K562 (cell line): Measurements from ENCODE around the gene ARHGAP12. TPM values are rescaled to one million over a fixed set of nuclear protein-coding genes. Genes with fewer than 3 reads are reported as not detected.

ENCODE experiments used
- BCL6 ChIP-seq: fragments of 250-450 bp; sonication (Bioruptor Pico); IDR thresholded peaks from 2 replicates; pipeline ENCODE4 v1.4.0; 2020
- CUX1 ChIP-seq: fragments of 200-800 bp; sonication (Bioruptor generic); IDR thresholded peaks from 2 replicates; pipeline ENCODE4 v1.6.1; 2016; ENCODE audit warnings: missing genetic modification characterization, missing compliant biosample characterization
- FOS ChIP-seq: IDR thresholded peaks from 3 replicates; pipeline ENCODE4 v1.6.1; 2011; ENCODE audit not compliant: insufficient read length; ENCODE audit errors: extremely low read depth
- MAFK ChIP-seq: IDR thresholded peaks from 2 replicates; pipeline ENCODE4 v1.6.1; 2011; ENCODE audit warnings: low read length, improper control_type of control experiment
- PHTF2 ChIP-seq: fragments of 250-450 bp; sonication (Bioruptor Pico); IDR thresholded peaks from 2 replicates; pipeline ENCODE4 v1.5.0; 2021; ENCODE audit warnings: mild to moderate bottlenecking
- POLR3A ChIP-seq: IDR thresholded peaks from 2 replicates; pipeline ENCODE4 v1.6.1; 2011; ENCODE audit warnings: borderline replicate concordance, mild to moderate bottlenecking, moderate library complexity; ENCODE audit not compliant: insufficient read length, insufficient read depth; ENCODE audit errors: extremely low read depth
- POU5F1 ChIP-seq: fragments of 150-350 bp; IDR thresholded peaks from 2 replicates; pipeline ENCODE4 v1.6.1; 2014; ENCODE audit warnings: borderline replicate concordance, low read length, low read depth, mild to moderate bottlenecking; ENCODE audit not compliant: partially characterized antibody
- SAP30 ChIP-seq: fragments of 200-600 bp; sonication (generic); IDR thresholded peaks from 2 replicates; pipeline ENCODE4 v1.6.1; 2012; ENCODE audit warnings: borderline replicate concordance, low read depth, mild to moderate bottlenecking, moderate library complexity, low read length, control low read depth, inconsistent platforms; ENCODE audit not compliant: insufficient read depth, poor library complexity, severe bottlenecking
- XRCC3 ChIP-seq: fragments of 450-650 bp; IDR thresholded peaks from 2 replicates; pipeline ENCODE4 v1.6.1; 2017; ENCODE audit warnings: mild to moderate bottlenecking, moderate library complexity
- ZNF644 ChIP-seq: fragments of 200-800 bp; sonication (Bioruptor generic); IDR thresholded peaks from 2 replicates; pipeline ENCODE4 v1.6.1; 2016; ENCODE audit warnings: low read depth, missing genetic modification characterization, missing compliant biosample characterization
- polyA plus RNA-seq, 8 experiments: library from polyadenylated mRNA; depleted of rRNA in 4 of 8; stranded (reverse) in 5 of 8; unstranded in 3 of 8; fragments of >200 nt; fragmentation: Nextera tagmentation in 2 of 8; fragmentation: Illumina TruSeq in 1 of 8; extraction: Ambion mirVana in 2 of 8; extraction: Trizol in 1 of 8; gene quantifications; 2 replicates each; pipeline versions ENCODE4 v1.2.1 to v1.2.3, GENCODE V29; 2011 to 2014; ENCODE audit warnings: inconsistent platforms in 1 of 8, missing spikeins in 1 of 8
- total RNA-seq, 7 experiments: library from RNA; depleted of rRNA in 6 of 7; stranded (reverse); fragments of >200 nt in 6 of 7; fragmentation: Illumina TruSeq in 2 of 7; extraction: Trizol in 2 of 7; gene quantifications; 2 replicates each; pipeline versions ENCODE4 v1.2.1 to v1.2.3, GENCODE V29; 2011 to 2021; ENCODE audit warnings: low replicate concordance in 1 of 7
- TF ChIP-seq, protein P1 (sequence below), 2 experiments: IDR thresholded peaks; 2 replicates each; pipeline ENCODE4 v1.6.1; 2012; ENCODE audit warnings: improper control_type of control experiment in 2 of 2, low read depth in 2 of 2, low read length in 2 of 2, borderline replicate concordance in 1 of 2

ARHGAP12 gene
- total and polyA plus RNA-seq, 9 of the 15 experiments (the other 6 are each of a cell fraction or from before 2014, with no cell fraction given): 4.4 to 18.7 (median 10.1) TPM

GRCh38 chr10:31972519-31973041, 43.9 kb upstream of the ARHGAP12 start (continued):
- no peak for TF ChIP-seq SAP30
- TF ChIP-seq CUX1 (CRISPR knock-in tag): peak; percentile 88
- TF ChIP-seq PHTF2 (CRISPR knock-in tag): no peak
- TF ChIP-seq MAFK: peak; percentile 44; the same call in 1 of the 2 replicates
- TF ChIP-seq, protein P1, sequence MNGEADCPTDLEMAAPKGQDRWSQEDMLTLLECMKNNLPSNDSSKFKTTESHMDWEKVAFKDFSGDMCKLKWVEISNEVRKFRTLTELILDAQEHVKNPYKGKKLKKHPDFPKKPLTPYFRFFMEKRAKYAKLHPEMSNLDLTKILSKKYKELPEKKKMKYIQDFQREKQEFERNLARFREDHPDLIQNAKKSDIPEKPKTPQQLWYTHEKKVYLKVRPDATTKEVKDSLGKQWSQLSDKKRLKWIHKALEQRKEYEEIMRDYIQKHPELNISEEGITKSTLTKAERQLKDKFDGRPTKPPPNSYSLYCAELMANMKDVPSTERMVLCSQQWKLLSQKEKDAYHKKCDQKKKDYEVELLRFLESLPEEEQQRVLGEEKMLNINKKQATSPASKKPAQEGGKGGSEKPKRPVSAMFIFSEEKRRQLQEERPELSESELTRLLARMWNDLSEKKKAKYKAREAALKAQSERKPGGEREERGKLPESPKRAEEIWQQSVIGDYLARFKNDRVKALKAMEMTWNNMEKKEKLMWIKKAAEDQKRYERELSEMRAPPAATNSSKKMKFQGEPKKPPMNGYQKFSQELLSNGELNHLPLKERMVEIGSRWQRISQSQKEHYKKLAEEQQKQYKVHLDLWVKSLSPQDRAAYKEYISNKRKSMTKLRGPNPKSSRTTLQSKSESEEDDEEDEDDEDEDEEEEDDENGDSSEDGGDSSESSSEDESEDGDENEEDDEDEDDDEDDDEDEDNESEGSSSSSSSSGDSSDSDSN (IDR thresholded peaks at IDR 0.05; ENCODE audit: borderline replicate concordance in 1 of 2, low read depth in 2 of 2, low read length in 2 of 2): peak; percentile 93 to 95; a peak in 3 of 4 replicates
- TF ChIP-seq POLR3A: no peak
- no peak for TF ChIP-seq FOS
- no peak; the same call in 1 of the 2 replicates for TF ChIP-seq BCL6 (CRISPR knock-in tag)
- TF ChIP-seq XRCC3: no peak
- TF ChIP-seq POU5F1: no peak
- peak; percentile 87 for TF ChIP-seq ZNF644
